Measurements from ENCODE around the gene ABR. TPM values are rescaled to one million over a fixed set of nuclear protein-coding genes. Genes with fewer than 3 reads are reported as not detected.
A peak's percentile ranks its signal among the peaks of the same experiment; 100 is the strongest.
"Not testable (repeated sequence)": the region's sequence is repeated elsewhere in the genome, so short reads cannot be mapped to it uniquely, and the experiment has no call there.

The ABR gene
- total and polyA plus RNA-seq, 5 donors from 2014 or later: 13.2 to 116 (median 18.3) TPM

DNA sequence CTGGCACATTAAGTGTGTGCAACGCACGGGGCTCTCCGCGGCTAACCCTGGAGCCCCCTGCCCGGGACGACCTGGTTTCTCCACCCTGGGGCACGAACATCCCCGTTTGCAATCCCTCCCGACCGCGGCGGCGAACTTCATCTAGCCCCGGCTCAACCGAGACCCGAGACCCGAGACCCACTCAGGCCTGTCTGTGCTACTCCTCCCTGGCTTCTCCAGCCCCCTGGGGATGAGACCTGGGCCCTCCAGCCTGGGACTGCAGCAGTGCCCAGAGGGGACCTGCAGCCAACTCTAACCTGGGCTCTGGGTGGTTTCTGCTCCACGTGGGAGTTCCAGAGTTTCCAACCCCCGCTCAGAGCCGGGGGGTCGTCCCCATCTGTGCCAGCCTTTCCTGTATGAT, 109.4 kb downstream of the ABR start:
- Histone ChIP-seq H3K4me3 (ENCODE audit: low read depth, low read length) (no peak overlapping the region), H3K27me3 (ENCODE audit: control insufficient read depth, insufficient read depth, low read length) (no peaks in the 10 kb centered on the region), H3K4me1 (ENCODE audit: control insufficient read depth, insufficient read depth, low read length, poor library complexity, severe bottlenecking) (no peaks in the 10 kb centered on the region), H3K27ac (ENCODE audit: insufficient read depth, low read length, poor library complexity, severe bottlenecking) (no peak overlapping the region), H3K36me3 (ENCODE audit: control insufficient read depth, insufficient read depth, low read length) (peaks cover 63% of the 10 kb centered on the region), H3K9me3 (ENCODE audit: control insufficient read depth in 2 of 2, low read length in 2 of 2) (peaks cover 0 to 2% of the 10 kb centered on the region in 2 experiments)
- Mint-ChIP-seq H3K9me3 (peaks cover 0 to 11% (median 2%) of the 10 kb centered on the region in 7 donors), H3K4me1 (no peaks in the 10 kb centered on the region), H3K27me3 (no peaks in the 10 kb centered on the region), H3K36me3 (peaks cover 28% of the 10 kb centered on the region), H3K27ac (no peak overlapping the region), H3K4me3 (peak overlapping the region in 1 of 4 donors; percentile 21)
- no peak for DNase-seq
- no peak for ATAC-seq (ENCODE audit: low read depth in 2 of 2)

DNA sequence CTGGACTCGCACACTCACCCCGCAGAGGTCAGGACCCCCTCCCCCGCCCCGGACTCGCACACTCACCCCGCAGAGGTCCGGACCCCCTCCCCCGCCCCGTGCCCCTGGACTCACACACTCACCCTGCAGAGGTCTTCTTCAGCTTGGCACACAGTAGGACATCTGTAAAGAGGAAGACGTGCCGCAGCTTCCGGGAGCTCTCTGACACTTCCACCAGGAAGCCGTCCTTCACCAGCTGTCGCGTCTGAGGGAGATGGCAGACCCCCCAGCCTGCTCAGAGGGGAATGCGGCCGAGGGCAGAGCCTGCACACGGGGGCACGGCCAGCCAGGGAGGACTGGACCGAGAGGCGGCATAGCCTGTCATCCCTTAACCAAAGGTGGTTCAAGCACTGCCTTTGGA, 109.9 kb downstream of the ABR start:
- peaks cover 28% of the 10 kb centered on the region for H3K36me3 Mint-ChIP-seq
- H3K27ac Mint-ChIP-seq: no peak overlapping the region
- Histone ChIP-seq H3K9me3 (ENCODE audit: control insufficient read depth in 2 of 2, low read length in 2 of 2) (peaks cover 0 to 2% of the 10 kb centered on the region in 2 experiments), H3K36me3 (ENCODE audit: control insufficient read depth, insufficient read depth, low read length) (peaks cover 64% of the 10 kb centered on the region), H3K4me1 (ENCODE audit: control insufficient read depth, insufficient read depth, low read length, poor library complexity, severe bottlenecking) (no peaks in the 10 kb centered on the region), H3K27me3 (ENCODE audit: control insufficient read depth, insufficient read depth, low read length) (no peaks in the 10 kb centered on the region), H3K4me3 (ENCODE audit: low read depth, low read length) (no peak overlapping the region), H3K27ac (ENCODE audit: insufficient read depth, low read length, poor library complexity, severe bottlenecking) (no peak overlapping the region)
- no peak overlapping the region for H3K4me3 Mint-ChIP-seq
- no peaks in the 10 kb centered on the region for H3K27me3 Mint-ChIP-seq
- DNase-seq (no peak), ATAC-seq (ENCODE audit: low read depth in 2 of 2) (no peak)
- peaks cover 0 to 12% (median 2%) of the 10 kb centered on the region in 7 donors for H3K9me3 Mint-ChIP-seq
- no peaks in the 10 kb centered on the region for H3K4me1 Mint-ChIP-seq

DNA sequence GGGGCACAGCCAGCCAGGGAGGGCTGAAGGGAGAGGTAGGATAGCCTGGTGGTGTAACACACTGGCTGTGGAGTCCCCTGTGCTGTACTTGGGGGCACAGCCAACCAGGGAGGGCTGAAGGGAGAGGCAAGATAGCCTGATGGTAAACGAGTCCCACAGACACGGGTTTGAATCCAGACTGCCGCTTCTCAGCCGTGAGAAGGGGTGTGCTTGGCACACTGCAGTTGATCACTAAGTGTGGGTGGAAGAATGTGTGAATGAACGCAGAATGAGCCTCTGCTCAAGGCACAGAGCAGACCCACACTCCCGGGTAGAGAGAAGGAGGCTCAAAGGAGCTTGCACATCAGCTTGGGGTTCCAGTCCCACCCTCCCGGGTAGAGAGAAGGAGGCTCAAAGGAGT, 111.4 kb downstream of the ABR start:
- Mint-ChIP-seq H3K4me1 (no peaks in the 10 kb centered on the region), H3K4me3 (no peak overlapping the region), H3K27me3 (no peaks in the 10 kb centered on the region), H3K36me3 (peaks cover 28% of the 10 kb centered on the region), H3K27ac (peak overlapping the region in 1 of 3 donors; percentile 76), H3K9me3 (peaks cover 0 to 12% (median 2%) of the 10 kb centered on the region in 7 donors)
- H3K9me3 ChIP-seq (ENCODE audit: control insufficient read depth in 2 of 2, low read length in 2 of 2): peaks cover 0 to 2% of the 10 kb centered on the region in 2 experiments
- H3K4me3 ChIP-seq (ENCODE audit: low read depth, low read length): no peak overlapping the region
- no peak overlapping the region for H3K27ac ChIP-seq (ENCODE audit: insufficient read depth, low read length, poor library complexity, severe bottlenecking)
- no peaks in the 10 kb centered on the region for H3K4me1 ChIP-seq (ENCODE audit: control insufficient read depth, insufficient read depth, low read length, poor library complexity, severe bottlenecking)
- peaks cover 65% of the 10 kb centered on the region for H3K36me3 ChIP-seq (ENCODE audit: control insufficient read depth, insufficient read depth, low read length)
- no peak for ATAC-seq (ENCODE audit: low read depth in 2 of 2)
- H3K27me3 ChIP-seq (ENCODE audit: control insufficient read depth, insufficient read depth, low read length): no peaks in the 10 kb centered on the region
- DNase-seq: no peak

DNA sequence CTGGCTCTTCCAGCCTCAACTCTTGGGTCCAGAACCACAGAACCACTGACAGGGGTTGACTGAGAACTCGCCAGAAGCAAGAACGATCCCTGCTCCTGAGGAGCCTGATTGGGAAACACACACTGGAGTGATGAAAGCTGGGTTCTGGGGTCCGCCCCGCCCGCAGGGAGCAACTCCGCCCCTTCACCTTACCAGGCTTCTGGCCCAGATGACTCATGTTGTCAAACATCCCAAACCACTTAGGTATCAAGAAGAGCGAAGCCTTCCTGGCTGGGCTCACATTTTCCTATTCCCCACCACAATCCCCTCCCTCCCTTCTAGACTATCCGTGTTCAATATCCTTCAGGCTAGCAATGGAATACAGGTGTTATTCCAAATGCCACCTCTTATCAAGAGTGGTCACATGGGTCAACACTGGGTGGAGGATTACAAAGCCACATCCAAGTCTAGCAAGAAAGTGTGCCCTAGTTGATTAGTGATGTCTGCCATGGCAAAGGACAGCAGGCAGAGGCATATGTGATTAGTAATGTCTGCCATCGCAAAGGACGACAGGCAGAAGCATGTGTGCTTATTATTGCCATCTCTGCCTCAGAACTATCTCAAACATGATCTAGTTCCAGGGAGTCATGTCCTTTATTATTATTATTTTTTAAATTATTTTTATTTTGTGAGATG, 112.4 kb downstream of the ABR start:
- Histone ChIP-seq H3K27ac (ENCODE audit: insufficient read depth, low read length, poor library complexity, severe bottlenecking) (no peak overlapping the region), H3K9me3 (ENCODE audit: control insufficient read depth in 2 of 2, low read length in 2 of 2) (peaks cover 0 to 2% of the 10 kb centered on the region in 2 experiments), H3K27me3 (ENCODE audit: control insufficient read depth, insufficient read depth, low read length) (no peaks in the 10 kb centered on the region), H3K36me3 (ENCODE audit: control insufficient read depth, insufficient read depth, low read length) (peaks cover 65% of the 10 kb centered on the region), H3K4me3 (ENCODE audit: low read depth, low read length) (no peak overlapping the region), H3K4me1 (ENCODE audit: control insufficient read depth, insufficient read depth, low read length, poor library complexity, severe bottlenecking) (no peaks in the 10 kb centered on the region)
- Mint-ChIP-seq H3K27me3 (no peaks in the 10 kb centered on the region), H3K27ac (no peak overlapping the region), H3K4me3 (no peak overlapping the region), H3K36me3 (peaks cover 28% of the 10 kb centered on the region), H3K9me3 (peaks cover 0 to 12% (median 2%) of the 10 kb centered on the region in 7 donors), H3K4me1 (no peaks in the 10 kb centered on the region)
- DNase-seq: no peak
- ATAC-seq (ENCODE audit: low read depth in 2 of 2): no peak

DNA sequence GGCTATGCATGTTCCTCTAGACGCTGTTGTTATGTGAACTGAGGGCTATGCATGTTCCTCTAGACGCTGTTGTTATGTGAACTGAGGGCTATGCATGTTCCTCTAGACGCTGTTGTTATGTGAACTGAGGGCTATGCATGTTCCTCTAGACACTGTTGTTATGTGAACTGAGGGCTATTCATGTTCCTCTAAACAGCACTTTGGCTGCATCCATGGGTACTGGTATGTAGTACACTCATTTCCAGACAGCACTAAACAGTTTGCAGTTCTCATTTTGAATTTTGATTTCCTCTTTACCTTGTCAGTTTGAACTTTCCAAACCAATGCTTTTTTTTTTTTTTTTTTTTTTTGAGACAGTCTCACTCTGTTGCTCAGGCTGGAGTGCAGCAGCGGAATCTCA, 114.4 kb downstream of the ABR start:
- ATAC-seq (ENCODE audit: low read depth in 2 of 2); H3K9me3 ChIP-seq (ENCODE audit: control insufficient read depth in 2 of 2, low read length in 2 of 2); H3K27me3 ChIP-seq (ENCODE audit: control insufficient read depth, insufficient read depth, low read length); H3K4me3 ChIP-seq (ENCODE audit: low read depth, low read length); DNase-seq; H3K27ac ChIP-seq (ENCODE audit: insufficient read depth, low read length, poor library complexity, severe bottlenecking); H3K4me1 ChIP-seq (ENCODE audit: control insufficient read depth, insufficient read depth, low read length, poor library complexity, severe bottlenecking); H3K4me1 Mint-ChIP-seq; H3K27me3 Mint-ChIP-seq; H3K27ac Mint-ChIP-seq; H3K4me3 Mint-ChIP-seq: not testable (repeated sequence)
- Mint-ChIP-seq H3K9me3 (peaks cover 0 to 12% (median 2%) of the 10 kb centered on the region in 7 donors), H3K36me3 (peaks cover 28% of the 10 kb centered on the region)
- peaks cover 60% of the 10 kb centered on the region for H3K36me3 ChIP-seq (ENCODE audit: control insufficient read depth, insufficient read depth, low read length)

DNA sequence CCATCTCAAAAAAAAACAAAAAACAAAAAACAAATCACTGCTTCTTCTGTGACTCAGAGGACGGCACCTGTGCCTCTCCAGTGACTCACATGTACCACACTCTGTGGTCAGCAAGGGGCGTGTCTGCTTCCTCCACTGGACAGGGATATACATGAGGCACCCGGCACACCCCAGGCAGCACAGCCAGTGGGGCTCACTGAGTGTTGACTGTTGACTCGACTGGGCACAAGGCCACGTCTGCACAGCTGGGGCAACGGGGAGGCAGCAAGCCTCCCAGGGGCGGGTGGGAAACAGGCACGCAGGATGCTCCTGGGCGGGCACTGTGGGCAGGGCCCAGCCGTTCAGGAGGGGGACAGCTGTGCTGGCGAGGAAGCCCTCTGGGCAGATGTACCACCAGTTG, 118.8 kb downstream of the ABR start:
- H3K27me3 ChIP-seq (ENCODE audit: control insufficient read depth, insufficient read depth, low read length): no peaks in the 10 kb centered on the region
- H3K4me1 ChIP-seq (ENCODE audit: control insufficient read depth, insufficient read depth, low read length, poor library complexity, severe bottlenecking): no peaks in the 10 kb centered on the region
- H3K4me1 Mint-ChIP-seq: peaks cover 0 to 5% (median 1%) of the 10 kb centered on the region in 4 donors
- H3K9me3 Mint-ChIP-seq: peaks cover 0 to 4% (median 0%) of the 10 kb centered on the region in 7 donors
- peaks cover 58% of the 10 kb centered on the region for H3K36me3 ChIP-seq (ENCODE audit: control insufficient read depth, insufficient read depth, low read length)
- H3K4me3 ChIP-seq (ENCODE audit: low read depth, low read length): no peak overlapping the region
- DNase-seq: peak in 1 of 3 donors; percentile 19
- no peak overlapping the region for H3K4me3 Mint-ChIP-seq
- peaks cover 31% of the 10 kb centered on the region for H3K36me3 Mint-ChIP-seq
- H3K9me3 ChIP-seq (ENCODE audit: control insufficient read depth in 2 of 2, low read length in 2 of 2): no peaks in the 10 kb centered on the region
- ATAC-seq (ENCODE audit: low read depth in 2 of 2): peak; percentile 40 to 52
- no peaks in the 10 kb centered on the region for H3K27me3 Mint-ChIP-seq
- no peak overlapping the region for H3K27ac ChIP-seq (ENCODE audit: insufficient read depth, low read length, poor library complexity, severe bottlenecking)
- H3K27ac Mint-ChIP-seq: no peak overlapping the region

DNA sequence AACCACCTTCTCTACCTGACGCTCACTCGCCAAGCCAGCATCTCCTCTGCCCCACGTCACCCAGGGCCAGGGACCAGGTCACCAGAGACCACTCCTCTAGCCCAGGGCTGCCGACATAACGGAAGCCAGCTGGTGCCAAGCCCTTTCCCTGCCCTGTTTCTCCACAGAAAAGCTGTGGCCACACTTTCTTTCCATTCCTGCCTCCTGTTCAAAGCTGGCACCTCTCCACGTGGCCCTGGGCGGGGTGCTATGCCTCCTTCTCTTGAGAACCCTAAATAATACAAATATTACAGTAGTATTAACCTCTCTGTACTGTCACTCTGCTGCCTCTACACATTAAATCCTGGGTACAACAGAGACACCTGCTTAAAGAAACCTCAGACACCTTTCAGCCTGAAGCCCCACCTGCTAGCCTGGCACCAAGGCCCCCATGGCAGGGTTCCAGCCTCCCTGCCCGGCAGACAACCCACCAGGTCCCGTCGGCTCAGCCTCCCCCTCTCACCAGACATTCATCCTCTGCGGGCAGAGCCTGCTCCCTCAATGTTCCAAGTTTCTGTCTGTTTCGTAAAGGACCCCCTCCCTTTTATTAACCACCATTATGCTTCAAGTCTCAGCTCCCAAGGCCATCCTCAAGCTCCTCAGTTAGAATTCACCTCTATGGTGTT, 120.5 kb downstream of the ABR start:
- H3K4me3 Mint-ChIP-seq: no peak overlapping the region
- H3K27ac Mint-ChIP-seq: peak overlapping the region in 1 of 3 donors; percentile 1
- Histone ChIP-seq H3K9me3 (ENCODE audit: control insufficient read depth in 2 of 2, low read length in 2 of 2) (no peaks in the 10 kb centered on the region), H3K4me1 (ENCODE audit: control insufficient read depth, insufficient read depth, low read length, poor library complexity, severe bottlenecking) (no peaks in the 10 kb centered on the region), H3K4me3 (ENCODE audit: low read depth, low read length) (no peak overlapping the region), H3K36me3 (ENCODE audit: control insufficient read depth, insufficient read depth, low read length) (peaks cover 55% of the 10 kb centered on the region), H3K27ac (ENCODE audit: insufficient read depth, low read length, poor library complexity, severe bottlenecking) (no peak overlapping the region), H3K27me3 (ENCODE audit: control insufficient read depth, insufficient read depth, low read length) (no peaks in the 10 kb centered on the region)
- peaks cover 30% of the 10 kb centered on the region for H3K36me3 Mint-ChIP-seq
- ATAC-seq (ENCODE audit: low read depth in 2 of 2): no peak
- no peaks in the 10 kb centered on the region for H3K9me3 Mint-ChIP-seq
- H3K4me1 Mint-ChIP-seq: peaks cover 0 to 5% (median 1%) of the 10 kb centered on the region in 4 donors
- H3K27me3 Mint-ChIP-seq: no peaks in the 10 kb centered on the region
- DNase-seq: no peak
